ENCODE results near the gene AQP6.

GRCh38 chr12:49946086-49946485, 26.7 kb upstream of the AQP6 start:
- TF ChIP-seq, protein P1, sequence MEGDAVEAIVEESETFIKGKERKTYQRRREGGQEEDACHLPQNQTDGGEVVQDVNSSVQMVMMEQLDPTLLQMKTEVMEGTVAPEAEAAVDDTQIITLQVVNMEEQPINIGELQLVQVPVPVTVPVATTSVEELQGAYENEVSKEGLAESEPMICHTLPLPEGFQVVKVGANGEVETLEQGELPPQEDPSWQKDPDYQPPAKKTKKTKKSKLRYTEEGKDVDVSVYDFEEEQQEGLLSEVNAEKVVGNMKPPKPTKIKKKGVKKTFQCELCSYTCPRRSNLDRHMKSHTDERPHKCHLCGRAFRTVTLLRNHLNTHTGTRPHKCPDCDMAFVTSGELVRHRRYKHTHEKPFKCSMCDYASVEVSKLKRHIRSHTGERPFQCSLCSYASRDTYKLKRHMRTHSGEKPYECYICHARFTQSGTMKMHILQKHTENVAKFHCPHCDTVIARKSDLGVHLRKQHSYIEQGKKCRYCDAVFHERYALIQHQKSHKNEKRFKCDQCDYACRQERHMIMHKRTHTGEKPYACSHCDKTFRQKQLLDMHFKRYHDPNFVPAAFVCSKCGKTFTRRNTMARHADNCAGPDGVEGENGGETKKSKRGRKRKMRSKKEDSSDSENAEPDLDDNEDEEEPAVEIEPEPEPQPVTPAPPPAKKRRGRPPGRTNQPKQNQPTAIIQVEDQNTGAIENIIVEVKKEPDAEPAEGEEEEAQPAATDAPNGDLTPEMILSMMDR (IDR thresholded peaks at IDR 0.05): no peak
- no peak for TF ChIP-seq POLR2AphosphoS5 (IDR thresholded peaks at IDR 0.05)
- TF ChIP-seq POLR2A (IDR thresholded peaks at IDR 0.05): no peak
